GM12872 (cell line): ENCODE data around the gene GOLGA6C.

Experiments
- TF ChIP-seq, protein P1 (sequence below): IDR thresholded peaks from 3 replicates; pipeline ENCODE4 v1.5.1; 2011; ENCODE audit warnings: low read depth, mild to moderate bottlenecking, low read length, moderate library complexity; ENCODE audit not compliant: insufficient read depth

GOLGA6C gene

DNA sequence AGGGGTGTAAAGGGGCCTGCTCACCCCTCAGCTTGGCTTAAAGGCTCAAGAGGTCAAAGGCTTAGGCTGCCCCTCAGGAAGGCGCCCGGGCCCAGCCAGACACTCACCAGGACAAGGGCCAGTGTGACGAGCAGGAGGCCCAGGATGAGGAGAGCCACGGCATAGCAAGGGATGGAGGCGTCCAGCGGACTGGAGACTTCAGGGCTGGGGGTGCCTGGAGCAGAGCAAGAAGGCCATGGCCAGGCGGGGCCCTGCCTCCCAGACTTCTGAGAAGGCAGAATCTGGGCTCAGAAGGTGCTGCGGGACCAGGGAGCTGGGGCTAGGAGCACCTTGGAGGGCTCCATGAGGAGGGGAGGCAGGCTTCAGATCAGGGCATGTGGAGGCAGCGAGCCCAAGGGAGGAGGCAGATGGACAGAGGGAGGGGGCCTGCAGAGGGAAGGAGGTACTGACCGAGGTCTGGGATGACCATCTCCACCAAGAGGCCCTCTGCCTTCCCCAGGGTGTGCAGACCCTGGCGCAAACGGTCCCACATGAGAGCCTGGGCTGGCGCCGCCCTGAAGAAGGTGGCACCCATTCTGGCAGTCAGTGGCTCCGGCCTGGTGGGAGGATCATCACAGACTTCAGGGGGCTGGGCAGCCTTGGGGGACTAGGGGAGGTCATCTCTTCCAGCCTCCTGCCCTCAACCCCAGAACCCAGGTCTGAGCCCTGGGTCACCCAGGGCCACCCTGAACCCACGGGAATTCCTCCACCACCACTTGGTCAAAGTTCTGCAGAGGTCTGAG is 32.0 kb upstream of the GOLGA6C start:
- TF ChIP-seq, protein P1, sequence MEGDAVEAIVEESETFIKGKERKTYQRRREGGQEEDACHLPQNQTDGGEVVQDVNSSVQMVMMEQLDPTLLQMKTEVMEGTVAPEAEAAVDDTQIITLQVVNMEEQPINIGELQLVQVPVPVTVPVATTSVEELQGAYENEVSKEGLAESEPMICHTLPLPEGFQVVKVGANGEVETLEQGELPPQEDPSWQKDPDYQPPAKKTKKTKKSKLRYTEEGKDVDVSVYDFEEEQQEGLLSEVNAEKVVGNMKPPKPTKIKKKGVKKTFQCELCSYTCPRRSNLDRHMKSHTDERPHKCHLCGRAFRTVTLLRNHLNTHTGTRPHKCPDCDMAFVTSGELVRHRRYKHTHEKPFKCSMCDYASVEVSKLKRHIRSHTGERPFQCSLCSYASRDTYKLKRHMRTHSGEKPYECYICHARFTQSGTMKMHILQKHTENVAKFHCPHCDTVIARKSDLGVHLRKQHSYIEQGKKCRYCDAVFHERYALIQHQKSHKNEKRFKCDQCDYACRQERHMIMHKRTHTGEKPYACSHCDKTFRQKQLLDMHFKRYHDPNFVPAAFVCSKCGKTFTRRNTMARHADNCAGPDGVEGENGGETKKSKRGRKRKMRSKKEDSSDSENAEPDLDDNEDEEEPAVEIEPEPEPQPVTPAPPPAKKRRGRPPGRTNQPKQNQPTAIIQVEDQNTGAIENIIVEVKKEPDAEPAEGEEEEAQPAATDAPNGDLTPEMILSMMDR: no peak

DNA sequence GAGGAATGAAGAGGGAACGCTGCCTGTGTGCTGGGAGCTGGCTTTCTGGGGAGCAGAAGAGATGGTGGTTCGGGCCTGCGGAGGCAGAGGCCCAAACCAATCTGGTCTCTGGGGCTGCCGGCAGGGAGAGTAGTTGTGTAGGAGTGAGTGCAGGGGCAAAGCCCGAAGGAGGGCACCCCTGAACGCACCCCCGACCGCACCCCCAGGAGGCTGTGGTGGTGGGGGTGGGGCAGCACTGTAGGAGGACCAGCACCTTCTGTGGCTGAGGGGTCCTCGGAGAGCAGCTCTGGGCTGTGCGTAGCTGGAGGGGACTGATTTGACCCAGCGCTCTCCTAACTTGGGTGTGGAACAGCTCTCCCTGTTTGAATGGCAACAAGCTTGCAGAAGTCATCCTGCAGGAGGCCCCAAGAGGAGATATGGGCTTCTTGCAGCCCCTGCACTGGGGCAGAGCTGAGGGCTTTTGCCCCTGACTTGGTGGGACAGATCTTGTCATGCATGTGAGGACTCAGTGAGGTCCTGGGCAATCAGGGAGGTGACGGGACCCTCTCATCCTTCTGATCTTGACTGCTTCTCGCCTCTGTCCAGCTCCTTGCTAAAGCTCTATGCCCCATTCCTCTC is 30.4 kb upstream of the GOLGA6C start:
- TF ChIP-seq, protein P1: no peak

DNA sequence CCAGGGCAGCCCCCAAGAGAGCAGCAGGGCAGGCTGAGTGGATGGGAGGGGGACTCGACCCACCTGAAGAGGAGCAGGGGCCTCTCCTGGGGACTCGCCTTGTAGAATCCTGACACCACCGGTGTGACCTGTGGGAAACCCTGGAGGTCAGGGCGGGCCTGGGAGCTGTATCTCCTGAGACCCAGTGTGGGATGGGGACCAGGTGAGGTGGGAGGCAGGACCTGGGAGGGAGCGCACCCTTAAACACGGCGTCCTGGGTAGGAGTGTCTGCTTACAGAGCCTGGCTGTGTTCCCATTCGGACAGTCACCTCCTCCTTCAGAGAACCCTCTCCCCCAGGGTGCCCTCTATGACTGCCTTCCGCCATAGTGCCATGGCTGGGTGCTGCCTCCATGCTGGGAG is 29.3 kb upstream of the GOLGA6C start:
- TF ChIP-seq, protein P1: no peak

DNA sequence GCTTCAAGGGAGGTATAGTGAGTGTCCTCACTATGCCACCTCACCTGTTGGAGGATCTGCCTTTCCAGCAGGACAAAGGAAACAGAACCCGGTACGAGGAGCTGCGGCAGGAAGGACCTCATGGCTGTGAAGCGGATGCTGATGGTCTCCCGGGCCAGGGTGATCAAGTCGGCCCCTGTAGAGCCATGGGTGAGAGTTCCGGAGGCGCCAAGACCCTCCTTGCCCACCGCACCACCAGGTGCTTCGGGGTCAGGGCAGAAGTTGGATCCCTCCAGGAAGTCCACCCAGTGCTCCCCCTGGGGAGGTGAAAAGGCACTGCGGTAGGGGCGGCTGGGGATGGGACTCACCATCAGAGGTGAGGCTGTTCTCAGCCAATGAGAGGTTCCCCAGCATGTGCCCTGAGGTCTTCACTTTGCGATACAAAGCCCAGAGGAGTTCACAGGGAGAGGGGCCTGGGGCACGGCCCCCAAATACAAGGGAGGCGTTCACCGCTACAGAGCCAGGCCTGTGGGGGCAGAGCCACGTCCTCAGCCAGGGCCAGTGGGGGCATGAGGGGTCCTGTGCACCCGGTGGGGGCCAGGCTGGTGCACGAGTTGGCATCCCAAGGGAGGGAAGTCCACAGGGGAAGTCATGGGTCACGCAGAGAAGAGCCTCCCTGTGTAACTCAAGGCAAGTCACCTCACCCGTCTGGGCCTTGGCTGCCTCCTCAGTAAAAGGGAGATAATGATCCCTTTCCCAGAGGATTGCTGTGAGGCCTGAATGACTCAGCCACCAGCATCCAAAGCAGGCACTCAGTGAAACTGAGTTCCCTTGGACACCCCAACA is 28.7 kb upstream of the GOLGA6C start:
- TF ChIP-seq, protein P1: no peak

DNA sequence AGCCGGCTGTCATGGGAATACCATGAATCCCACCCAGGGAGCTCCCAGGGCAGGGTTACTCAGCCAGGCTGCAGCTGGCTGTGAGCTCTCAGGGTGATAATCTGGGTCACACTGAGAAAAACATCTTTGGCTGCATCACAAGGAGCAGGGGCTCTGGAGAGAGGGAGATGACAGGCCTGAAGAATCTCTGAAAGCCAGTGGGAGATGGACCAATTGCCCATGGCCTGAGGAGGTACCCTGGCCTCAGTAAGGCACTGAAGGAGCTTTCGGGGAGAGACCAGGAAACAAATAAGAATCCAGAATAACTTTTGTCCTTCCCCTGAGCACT is 28.2 kb upstream of the GOLGA6C start:
- TF ChIP-seq, protein P1: no peak

DNA sequence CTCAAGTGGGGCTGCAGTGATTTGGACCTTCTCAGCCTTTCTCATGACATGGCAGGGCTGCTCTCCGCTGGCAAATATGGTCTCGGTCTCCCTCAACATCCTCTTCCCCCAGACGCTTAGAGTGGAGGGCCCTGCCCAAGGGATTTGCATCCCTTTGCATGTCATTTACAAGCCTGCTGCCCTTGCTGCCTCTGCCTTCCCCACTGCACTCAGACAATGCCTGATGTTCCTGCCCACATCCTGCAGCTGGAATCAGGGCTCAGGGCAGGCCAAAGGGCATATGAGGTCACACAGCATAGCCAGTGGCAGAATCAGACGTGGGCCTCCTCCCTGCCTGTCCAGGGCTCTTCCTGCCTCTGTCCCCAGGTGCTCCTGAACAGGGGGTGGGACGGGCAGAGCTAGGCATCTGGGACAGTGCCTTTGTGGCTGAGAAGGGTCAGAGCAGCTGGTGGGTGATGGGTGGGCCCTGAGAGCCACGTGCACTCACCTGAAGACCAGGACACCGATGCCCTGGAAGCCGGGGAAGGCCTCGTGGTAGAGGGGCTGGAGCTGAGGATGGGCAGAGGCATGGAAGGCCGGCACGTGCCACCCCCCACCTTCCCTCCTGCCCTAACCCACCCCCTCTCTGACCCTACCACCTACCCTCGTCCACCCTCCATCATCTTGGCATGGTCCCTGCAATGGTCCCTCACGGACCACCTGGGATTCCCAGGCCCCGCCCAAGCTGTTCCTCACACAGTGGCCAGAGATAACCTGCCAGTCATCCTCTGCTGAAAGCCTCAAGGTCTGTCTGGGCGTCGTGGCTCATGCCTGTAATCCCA is 27.4 kb upstream of the GOLGA6C start:
- TF ChIP-seq, protein P1: no peak
